T-helper 1 cell treated with Interleukin-12 subunit alpha and Interleukin-12 subunit beta and Interleukin-4 antibody, amounts not matched to agents 30 μg/mL and 1 μg/mL, for 36 hours (primary cell): ENCODE results near the gene SLC6A18.
A peak's percentile ranks its signal among the peaks of the same experiment; 100 is the strongest.

Source experiments
- H3K27ac Mint-ChIP-seq: one replicate; pipeline ENCODE4 v1.8.0; 2021; ENCODE audit warnings: mild to moderate bottlenecking, mixed read lengths
- H3K27me3 Mint-ChIP-seq: one replicate; pipeline ENCODE4 v1.8.0; 2021; ENCODE audit warnings: low read depth, mixed read lengths
- H3K36me3 Mint-ChIP-seq: one replicate; pipeline ENCODE4 v1.8.0; 2021; ENCODE audit warnings: low read depth, mixed read lengths
- H3K4me1 Mint-ChIP-seq: one replicate; pipeline ENCODE4 v1.8.0; 2021; ENCODE audit warnings: low read depth, mixed read lengths
- H3K4me3 Mint-ChIP-seq: one replicate; pipeline ENCODE4 v1.8.0; 2021; ENCODE audit warnings: mild to moderate bottlenecking, moderate library complexity, mixed read lengths
- H3K9me3 Mint-ChIP-seq: one replicate; pipeline ENCODE4 v1.8.0; 2021; ENCODE audit warnings: mixed read lengths

SLC6A18 gene

GRCh38 chr5:1252681-1253080 lies 27.5 kb downstream of the SLC6A18 start:
- no peaks in the 10 kb centered on the region for H3K36me3 Mint-ChIP-seq
- H3K4me3 Mint-ChIP-seq = no peak overlapping the region
- H3K27me3 Mint-ChIP-seq = peaks cover under 1% of the 10 kb centered on the region
- no peak overlapping the region for H3K27ac Mint-ChIP-seq
- H3K9me3 Mint-ChIP-seq = no peaks in the 10 kb centered on the region
- peaks cover 12% of the 10 kb centered on the region for H3K4me1 Mint-ChIP-seq

GRCh38 chr5:1253456-1254105 lies 28.4 kb downstream of the SLC6A18 start:
- no peaks in the 10 kb centered on the region for H3K27me3 Mint-ChIP-seq
- H3K36me3 Mint-ChIP-seq = no peaks in the 10 kb centered on the region
- no peak overlapping the region for H3K27ac Mint-ChIP-seq
- H3K4me3 Mint-ChIP-seq = no peak overlapping the region
- no peaks in the 10 kb centered on the region for H3K9me3 Mint-ChIP-seq
- peaks cover 12% of the 10 kb centered on the region for H3K4me1 Mint-ChIP-seq

- Mint-ChIP-seq H3K36me3 (no peaks in the 10 kb centered on the region), H3K9me3 (no peaks in the 10 kb centered on the region), H3K4me3 (no peak overlapping the region), H3K27me3 (no peaks in the 10 kb centered on the region), H3K27ac (no peak overlapping the region), H3K4me1 (peaks cover 12% of the 10 kb centered on the region)
Observed at GRCh38 chr5:1254196-1254595, 29.0 kb downstream of the SLC6A18 start.

DNA sequence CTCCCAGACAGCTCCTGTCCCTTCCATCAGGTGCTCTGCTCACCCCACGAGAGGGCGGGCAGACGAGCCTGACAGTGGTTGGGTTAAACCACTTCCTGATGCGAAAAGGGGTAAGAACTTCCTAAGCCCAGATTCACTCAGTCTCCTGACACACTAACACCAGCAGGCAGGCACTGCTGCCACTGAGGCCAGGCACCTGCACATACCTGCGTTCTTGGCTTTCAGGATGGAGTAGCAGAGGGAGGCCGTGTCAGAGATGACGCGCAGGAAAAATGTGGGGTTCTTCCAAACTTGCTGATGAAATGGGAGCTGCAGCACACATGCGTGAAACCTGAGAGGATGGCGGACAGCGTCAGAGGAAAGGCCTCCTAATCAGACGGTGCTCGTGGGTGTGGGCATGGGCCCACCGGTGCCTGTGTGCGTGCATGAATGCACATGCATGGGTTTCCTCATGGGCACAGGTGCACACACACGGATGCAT lies 29.9 kb downstream of the SLC6A18 start:
- Mint-ChIP-seq H3K9me3 (no peaks in the 10 kb centered on the region), H3K4me1 (peaks cover 12% of the 10 kb centered on the region), H3K4me3 (peak overlapping the region; percentile 50), H3K36me3 (no peaks in the 10 kb centered on the region), H3K27ac (peak overlapping the region; percentile 68), H3K27me3 (no peaks in the 10 kb centered on the region)

DNA sequence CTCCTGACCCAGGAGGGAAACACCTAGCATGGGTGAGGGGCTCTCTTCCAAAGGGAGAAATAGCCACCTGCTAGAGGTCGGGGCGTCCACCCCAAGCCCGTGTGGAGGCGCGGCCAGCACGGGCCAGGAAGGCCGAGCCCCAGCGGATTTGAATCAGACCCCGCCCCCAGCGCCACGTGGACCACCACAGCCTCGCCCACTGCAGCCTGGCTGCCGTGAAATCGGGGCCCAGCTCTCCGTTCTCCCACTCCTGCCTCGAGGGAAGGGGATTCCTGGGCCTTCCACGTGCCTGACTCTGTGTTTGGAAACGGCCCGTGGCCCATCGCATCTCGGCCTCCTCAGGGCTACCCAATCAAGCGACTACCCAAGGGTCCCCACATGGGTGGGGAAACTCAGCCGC lies 31.6 kb downstream of the SLC6A18 start:
- H3K9me3 Mint-ChIP-seq = no peaks in the 10 kb centered on the region
- H3K27ac Mint-ChIP-seq = no peak overlapping the region
- no peaks in the 10 kb centered on the region for H3K27me3 Mint-ChIP-seq
- H3K4me1 Mint-ChIP-seq = peaks cover 12% of the 10 kb centered on the region
- no peaks in the 10 kb centered on the region for H3K36me3 Mint-ChIP-seq
- no peak overlapping the region for H3K4me3 Mint-ChIP-seq

- Mint-ChIP-seq H3K27me3 (no peaks in the 10 kb centered on the region), H3K4me1 (peaks cover 12% of the 10 kb centered on the region), H3K27ac (no peak overlapping the region), H3K9me3 (no peaks in the 10 kb centered on the region), H3K4me3 (no peak overlapping the region), H3K36me3 (no peaks in the 10 kb centered on the region)
Observed at GRCh38 chr5:1257363-1257762, 32.2 kb downstream of the SLC6A18 start.

DNA sequence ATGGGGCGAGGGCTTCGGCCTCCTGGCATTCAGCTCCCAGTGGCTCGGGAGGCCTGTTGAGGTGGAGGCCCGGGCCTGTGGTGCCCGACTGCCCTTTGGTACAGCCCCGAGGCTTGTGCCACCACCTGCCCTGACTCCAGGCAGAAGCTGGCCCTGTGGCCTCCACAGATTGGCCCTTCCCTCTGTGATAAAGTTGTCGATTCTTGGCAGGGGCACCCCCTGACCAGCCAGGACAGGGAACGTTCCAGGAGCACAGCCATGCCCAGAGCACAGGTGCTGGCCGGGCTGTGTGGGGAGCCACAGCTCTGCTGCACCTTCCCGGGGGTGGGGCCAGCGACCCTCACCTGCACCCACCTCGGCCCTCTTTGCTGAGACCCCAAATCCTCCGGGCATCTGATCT lies 32.7 kb downstream of the SLC6A18 start:
- Mint-ChIP-seq H3K4me1 (peaks cover 12% of the 10 kb centered on the region), H3K27me3 (no peaks in the 10 kb centered on the region), H3K36me3 (no peaks in the 10 kb centered on the region), H3K9me3 (no peaks in the 10 kb centered on the region), H3K27ac (no peak overlapping the region), H3K4me3 (no peak overlapping the region)

DNA sequence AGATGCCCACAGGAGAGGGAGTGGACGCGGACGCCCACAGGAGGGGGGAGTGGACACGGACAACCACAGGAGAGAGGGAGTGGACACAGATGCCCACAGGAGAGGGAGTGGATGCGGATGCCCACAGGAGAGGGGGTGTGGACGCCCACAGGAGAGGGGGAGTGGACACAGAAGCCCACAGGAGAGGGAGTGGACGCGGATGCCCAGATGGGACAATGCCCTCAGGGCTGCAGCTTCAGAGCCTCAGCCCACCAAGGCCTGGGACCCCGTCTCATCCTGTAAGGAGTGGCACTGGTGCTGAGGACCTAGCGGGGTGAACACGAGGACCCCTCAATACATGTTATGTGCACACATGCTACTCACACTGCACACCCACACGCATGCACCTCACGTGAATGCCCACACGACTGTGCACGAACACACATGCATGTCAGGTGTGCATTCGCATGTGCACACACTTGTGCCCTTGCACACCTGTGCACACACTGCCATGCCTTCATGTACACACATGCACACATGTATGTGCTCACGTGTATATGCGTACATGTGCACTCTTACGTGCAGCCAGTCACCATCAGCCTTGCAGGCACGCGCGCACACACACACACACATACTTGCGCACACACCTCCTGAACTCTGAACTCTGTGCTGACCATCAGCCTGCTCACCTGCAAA lies 34.8 kb downstream of the SLC6A18 start:
- no peaks in the 10 kb centered on the region for H3K27me3 Mint-ChIP-seq
- H3K36me3 Mint-ChIP-seq = no peaks in the 10 kb centered on the region
- peaks cover 7% of the 10 kb centered on the region for H3K4me1 Mint-ChIP-seq
- H3K4me3 Mint-ChIP-seq = no peak overlapping the region
- H3K9me3 Mint-ChIP-seq = no peaks in the 10 kb centered on the region
- no peak overlapping the region for H3K27ac Mint-ChIP-seq

GRCh38 chr5:1261643-1262042 lies 36.5 kb downstream of the SLC6A18 start:
- Mint-ChIP-seq H3K4me1 (no peaks in the 10 kb centered on the region), H3K27ac (no peak overlapping the region), H3K9me3 (no peaks in the 10 kb centered on the region), H3K4me3 (no peak overlapping the region), H3K27me3 (no peaks in the 10 kb centered on the region), H3K36me3 (no peaks in the 10 kb centered on the region)

DNA sequence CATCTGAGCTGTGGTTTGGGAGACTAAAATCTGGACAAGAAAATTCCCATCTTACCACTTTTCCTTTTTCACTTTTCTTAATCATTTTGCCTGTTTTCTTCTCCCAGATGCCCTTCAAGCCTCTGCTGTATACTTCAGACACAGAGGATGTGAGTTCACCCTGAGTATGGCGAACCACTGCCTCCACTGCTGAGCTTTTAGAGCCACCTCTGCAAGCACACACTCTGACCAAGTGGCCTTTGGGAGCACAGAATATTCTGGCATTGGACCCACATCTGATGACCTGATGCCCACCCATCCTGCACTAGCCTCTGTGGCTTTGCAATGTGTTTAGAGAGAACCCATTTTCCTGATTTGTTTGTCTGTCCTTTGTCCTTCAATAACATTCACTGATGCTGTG lies 37.2 kb downstream of the SLC6A18 start:
- H3K27me3 Mint-ChIP-seq = no peaks in the 10 kb centered on the region
- no peaks in the 10 kb centered on the region for H3K36me3 Mint-ChIP-seq
- no peak overlapping the region for H3K27ac Mint-ChIP-seq
- no peaks in the 10 kb centered on the region for H3K4me1 Mint-ChIP-seq
- no peak overlapping the region for H3K4me3 Mint-ChIP-seq
- no peaks in the 10 kb centered on the region for H3K9me3 Mint-ChIP-seq

DNA sequence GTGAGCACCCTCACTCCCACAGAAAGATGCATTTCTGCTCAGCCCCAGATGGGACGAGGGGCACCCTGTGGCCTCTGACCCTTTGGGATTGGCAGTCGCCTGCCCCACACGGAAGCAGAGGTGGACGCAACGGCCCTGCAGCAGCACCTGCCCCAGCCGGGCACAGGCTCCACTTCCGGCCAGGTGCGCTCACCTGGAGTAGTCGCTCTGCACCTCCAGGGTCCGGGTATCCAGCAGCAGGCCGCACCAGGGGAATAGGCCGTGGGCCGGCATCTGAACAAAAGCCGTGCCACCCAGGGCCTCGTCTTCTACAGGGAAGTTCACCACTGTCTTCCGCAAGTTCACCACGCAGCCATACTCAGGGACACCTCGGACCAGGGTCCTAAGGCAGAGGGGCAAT lies 39.0 kb downstream of the SLC6A18 start:
- Mint-ChIP-seq H3K4me1 (peaks cover 7% of the 10 kb centered on the region), H3K4me3 (no peak overlapping the region), H3K36me3 (no peaks in the 10 kb centered on the region), H3K9me3 (no peaks in the 10 kb centered on the region), H3K27ac (no peak overlapping the region), H3K27me3 (no peaks in the 10 kb centered on the region)

- Mint-ChIP-seq H3K36me3 (no peaks in the 10 kb centered on the region), H3K9me3 (no peaks in the 10 kb centered on the region), H3K27ac (no peak overlapping the region), H3K27me3 (no peaks in the 10 kb centered on the region), H3K4me1 (peaks cover 9% of the 10 kb centered on the region), H3K4me3 (no peak overlapping the region)
Observed at GRCh38 chr5:1265026-1265425, 39.8 kb downstream of the SLC6A18 start.

DNA sequence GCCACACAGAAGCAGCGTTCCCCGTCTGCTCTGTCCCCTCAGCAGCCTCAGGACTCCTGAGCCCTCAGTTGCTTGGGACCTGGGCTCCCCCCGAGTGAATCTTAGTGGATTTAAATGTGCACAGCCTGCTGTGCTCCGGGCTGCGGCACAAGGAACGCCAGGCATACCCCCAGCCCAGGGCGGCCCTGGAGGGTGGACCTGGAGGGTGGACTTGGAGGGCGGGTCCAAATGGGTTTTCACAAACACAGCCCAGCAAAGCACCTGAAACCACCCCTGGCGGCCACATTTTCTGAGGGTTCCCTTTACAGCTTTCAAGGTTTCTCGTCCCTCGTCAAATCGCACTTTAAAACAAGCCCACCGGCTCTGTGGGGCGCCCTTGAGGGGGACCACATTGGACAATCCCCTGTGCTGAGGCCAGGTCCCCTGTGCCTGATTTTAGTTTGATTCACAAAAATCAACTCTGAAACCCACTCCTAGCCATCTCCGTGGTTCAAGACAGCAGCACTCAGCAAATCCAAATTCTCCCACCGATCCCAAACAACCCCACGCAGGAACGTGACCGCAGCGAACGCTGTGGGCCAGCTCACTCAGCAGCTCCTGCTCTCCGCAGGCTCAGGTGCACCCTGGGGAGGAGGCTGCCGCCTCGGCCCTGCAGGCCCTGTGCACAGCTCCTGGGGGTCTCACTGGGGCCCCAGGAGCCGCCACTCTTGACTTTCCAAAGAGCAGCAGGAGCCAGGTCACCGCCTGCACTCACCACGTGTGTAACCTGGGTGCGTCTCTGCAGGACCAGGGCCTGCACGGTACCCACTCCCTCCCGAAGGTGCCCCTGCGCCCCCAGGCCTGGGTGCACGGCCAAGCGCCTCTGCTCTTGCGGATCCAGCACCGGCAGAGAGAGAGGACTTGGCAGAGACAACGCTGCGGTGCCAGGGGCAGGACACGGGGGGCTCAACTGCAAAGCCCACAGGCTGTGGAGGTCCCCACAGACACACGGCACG lies 40.6 kb downstream of the SLC6A18 start:
- no peaks in the 10 kb centered on the region for H3K36me3 Mint-ChIP-seq
- H3K27me3 Mint-ChIP-seq = no peaks in the 10 kb centered on the region
- H3K27ac Mint-ChIP-seq = no peak overlapping the region
- peaks cover 9% of the 10 kb centered on the region for H3K4me1 Mint-ChIP-seq
- H3K4me3 Mint-ChIP-seq = no peak overlapping the region
- H3K9me3 Mint-ChIP-seq = no peaks in the 10 kb centered on the region

GRCh38 chr5:1266791-1267190 lies 41.6 kb downstream of the SLC6A18 start:
- Mint-ChIP-seq H3K9me3 (no peaks in the 10 kb centered on the region), H3K36me3 (no peaks in the 10 kb centered on the region), H3K27me3 (no peaks in the 10 kb centered on the region), H3K4me1 (peaks cover 9% of the 10 kb centered on the region), H3K27ac (no peak overlapping the region), H3K4me3 (no peak overlapping the region)
